ENCODE data around the gene CEP131. TPM values are rescaled to one million over a fixed set of nuclear protein-coding genes. Genes with fewer than 3 reads are reported as not detected.

Gene CEP131
- total RNA-seq, 1 donor from 2014 or later: 26.8 TPM

- Mint-ChIP-seq H3K4me1 (ENCODE audit: unreplicated experiment) (peaks cover 22% of the 10 kb centered on the region), H3K36me3 (peaks cover 5% of the 10 kb centered on the region), H3K9me3 (no peaks in the 10 kb centered on the region), H3K27me3 (no peaks in the 10 kb centered on the region), H3K4me3 (no peak overlapping the region), H3K27ac (peak overlapping the region; percentile 53)
- TF ChIP-seq, protein P1, sequence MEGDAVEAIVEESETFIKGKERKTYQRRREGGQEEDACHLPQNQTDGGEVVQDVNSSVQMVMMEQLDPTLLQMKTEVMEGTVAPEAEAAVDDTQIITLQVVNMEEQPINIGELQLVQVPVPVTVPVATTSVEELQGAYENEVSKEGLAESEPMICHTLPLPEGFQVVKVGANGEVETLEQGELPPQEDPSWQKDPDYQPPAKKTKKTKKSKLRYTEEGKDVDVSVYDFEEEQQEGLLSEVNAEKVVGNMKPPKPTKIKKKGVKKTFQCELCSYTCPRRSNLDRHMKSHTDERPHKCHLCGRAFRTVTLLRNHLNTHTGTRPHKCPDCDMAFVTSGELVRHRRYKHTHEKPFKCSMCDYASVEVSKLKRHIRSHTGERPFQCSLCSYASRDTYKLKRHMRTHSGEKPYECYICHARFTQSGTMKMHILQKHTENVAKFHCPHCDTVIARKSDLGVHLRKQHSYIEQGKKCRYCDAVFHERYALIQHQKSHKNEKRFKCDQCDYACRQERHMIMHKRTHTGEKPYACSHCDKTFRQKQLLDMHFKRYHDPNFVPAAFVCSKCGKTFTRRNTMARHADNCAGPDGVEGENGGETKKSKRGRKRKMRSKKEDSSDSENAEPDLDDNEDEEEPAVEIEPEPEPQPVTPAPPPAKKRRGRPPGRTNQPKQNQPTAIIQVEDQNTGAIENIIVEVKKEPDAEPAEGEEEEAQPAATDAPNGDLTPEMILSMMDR (conservative IDR thresholded peaks at IDR 0.05): peak; percentile 70
- no peak for DNase-seq (ENCODE audit: extremely low spot score, unreplicated experiment)
These were observed 32.4 kb upstream of the CEP131 start for GRCh38 chr17:81254955-81255717.

DNA sequence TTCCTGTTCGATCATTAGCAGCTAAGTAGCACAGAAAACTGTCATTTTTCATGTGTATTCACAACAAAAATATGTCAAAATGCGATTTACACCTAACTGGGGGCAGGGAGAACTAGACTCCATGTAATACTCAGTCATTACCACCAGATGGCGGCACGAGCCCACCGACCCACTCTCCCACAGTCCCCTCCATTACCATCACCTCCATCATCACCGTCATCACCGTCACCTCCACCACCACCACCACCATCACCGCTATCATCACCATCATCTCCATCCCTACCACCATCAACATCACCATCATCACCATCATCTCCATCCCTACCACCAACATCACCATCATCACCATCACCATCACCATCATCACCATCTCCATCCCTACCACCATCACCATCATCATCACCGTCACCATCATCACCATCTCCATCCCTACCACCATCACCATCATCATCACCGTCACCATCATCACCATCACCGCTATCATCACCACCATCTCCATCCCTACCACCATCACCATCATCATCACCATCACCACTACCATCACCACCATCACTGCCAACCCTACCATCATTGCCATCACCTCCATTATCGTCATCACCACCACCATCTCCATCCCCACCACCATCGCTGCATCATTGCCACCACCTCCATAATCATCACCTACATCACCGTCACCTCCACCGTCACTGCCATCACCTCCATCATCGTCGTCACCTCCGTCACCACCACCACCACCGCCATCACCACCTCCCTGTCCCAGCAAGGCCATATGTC is 30.8 kb upstream of the CEP131 start:
- Mint-ChIP-seq H3K27me3 (no peaks in the 10 kb centered on the region), H3K36me3 (peaks cover 5% of the 10 kb centered on the region), H3K9me3 (no peaks in the 10 kb centered on the region), H3K27ac (peak overlapping the region; percentile 44), H3K4me3 (peak overlapping the region; percentile 40), H3K4me1 (ENCODE audit: unreplicated experiment) (peaks cover 22% of the 10 kb centered on the region)
- TF ChIP-seq, protein P1 (conservative IDR thresholded peaks at IDR 0.05): peak; percentile 87
- no peak for DNase-seq (ENCODE audit: extremely low spot score, unreplicated experiment)

GRCh38 chr17:81252987-81253329 is 30.2 kb upstream of the CEP131 start:
- TF ChIP-seq, protein P1 (conservative IDR thresholded peaks at IDR 0.05): no peak
- peak overlapping the region; percentile 44 for H3K27ac Mint-ChIP-seq
- H3K36me3 Mint-ChIP-seq: peaks cover 5% of the 10 kb centered on the region
- peak overlapping the region; percentile 40 for H3K4me3 Mint-ChIP-seq
- no peaks in the 10 kb centered on the region for H3K9me3 Mint-ChIP-seq
- H3K27me3 Mint-ChIP-seq: no peaks in the 10 kb centered on the region
- H3K4me1 Mint-ChIP-seq (ENCODE audit: unreplicated experiment): peaks cover 22% of the 10 kb centered on the region
- no peak for DNase-seq (ENCODE audit: extremely low spot score, unreplicated experiment)

DNA sequence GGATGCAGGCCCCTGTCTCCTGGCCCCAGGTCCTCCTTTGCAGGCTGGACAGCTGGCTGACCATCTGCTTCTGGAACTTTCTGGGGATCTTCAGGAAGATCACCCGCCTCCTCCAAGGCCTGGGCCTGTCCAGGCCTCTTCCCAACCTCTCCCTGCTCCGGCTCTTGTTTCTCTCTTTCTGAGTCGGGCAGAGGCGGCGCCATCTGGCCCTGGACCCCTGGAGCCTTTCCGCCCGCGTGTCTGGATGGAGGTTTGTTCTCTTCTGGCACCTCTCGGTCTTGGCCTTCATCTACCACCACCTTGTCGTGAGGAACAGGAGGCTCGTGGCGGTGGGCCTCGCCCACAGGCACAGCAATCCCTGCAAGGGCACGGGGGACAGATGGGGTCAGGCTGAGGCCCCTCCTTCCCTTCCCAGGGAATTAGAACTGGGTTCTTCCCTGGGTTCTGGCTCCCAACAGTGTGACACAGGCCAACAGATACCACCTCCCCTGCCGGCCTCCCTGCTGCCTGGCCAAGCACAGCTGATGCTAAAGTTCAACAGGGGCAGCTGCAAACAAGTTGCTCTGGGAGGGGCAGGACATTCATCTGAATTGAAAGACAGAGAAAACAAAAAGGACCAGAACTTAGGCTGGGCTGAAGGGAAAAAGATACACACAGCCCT is 29.7 kb upstream of the CEP131 start:
- DNase-seq (ENCODE audit: extremely low spot score, unreplicated experiment): no peak
- Mint-ChIP-seq H3K27me3 (no peaks in the 10 kb centered on the region), H3K27ac (peak overlapping the region; percentile 23), H3K9me3 (no peaks in the 10 kb centered on the region), H3K4me1 (ENCODE audit: unreplicated experiment) (peaks cover 22% of the 10 kb centered on the region), H3K36me3 (peaks cover 5% of the 10 kb centered on the region), H3K4me3 (no peak overlapping the region)
- TF ChIP-seq, protein P1 (conservative IDR thresholded peaks at IDR 0.05): no peak

- Mint-ChIP-seq H3K4me3 (no peak overlapping the region), H3K27me3 (no peaks in the 10 kb centered on the region), H3K36me3 (peaks cover 5% of the 10 kb centered on the region), H3K9me3 (no peaks in the 10 kb centered on the region), H3K4me1 (ENCODE audit: unreplicated experiment) (peaks cover 17% of the 10 kb centered on the region), H3K27ac (no peak overlapping the region)
- DNase-seq (ENCODE audit: extremely low spot score, unreplicated experiment): no peak
- TF ChIP-seq, protein P1 (conservative IDR thresholded peaks at IDR 0.05): no peak
These were observed 29.0 kb upstream of the CEP131 start for GRCh38 chr17:81251709-81252301.

Measured in type B pancreatic cell (in vitro differentiated cells).